ENCODE measurements around the gene FREY1. TPM values are rescaled to one million over a fixed set of nuclear protein-coding genes. Genes with fewer than 3 reads are reported as not detected.

FREY1 gene
- total and polyA plus RNA-seq, 2 donors from 2014 or later = 0.99 to 1.0 TPM

- H3K9ac ChIP-seq (ENCODE audit: low read length in 3 of 3) = no peak overlapping the region
- intact Hi-C loops (cut with DNase I) = no loop called here
- no peak for TF ChIP-seq CTCF (IDR thresholded peaks at IDR 0.05; ENCODE audit: borderline replicate concordance, extremely low read depth, insufficient read depth)
- no peak for DNase-seq
- no peak overlapping the region for H3K27ac ChIP-seq (ENCODE audit: low read depth in 2 of 2, low read length in 2 of 2)
- H3K4me3 ChIP-seq (ENCODE audit: low read length in 3 of 3) = no peak overlapping the region
- H3K36me3 ChIP-seq (ENCODE audit: control insufficient read depth in 2 of 3, insufficient read depth in 3 of 3, low read length in 3 of 3) = peaks cover 0 to 13% (median 10%) of the 10 kb centered on the region in 3 donors
- no peaks in the 10 kb centered on the region for H3K9me3 ChIP-seq (ENCODE audit: control insufficient read depth in 2 of 3, insufficient read depth in 1 of 3, low read length in 3 of 3)
- peaks cover 0 to 6% (median 6%) of the 10 kb centered on the region in 3 donors for H3K4me1 ChIP-seq (ENCODE audit: control insufficient read depth in 2 of 3, insufficient read depth in 2 of 3, low read depth in 1 of 3, low read length in 3 of 3)
- H3K27me3 ChIP-seq (ENCODE audit: control insufficient read depth, insufficient read depth, low read length) = no peaks in the 10 kb centered on the region
- FAIRE-seq = no peak
Measured at GRCh38 chr11:45941285-45941684, 34.2 kb upstream of the FREY1 start.

DNA sequence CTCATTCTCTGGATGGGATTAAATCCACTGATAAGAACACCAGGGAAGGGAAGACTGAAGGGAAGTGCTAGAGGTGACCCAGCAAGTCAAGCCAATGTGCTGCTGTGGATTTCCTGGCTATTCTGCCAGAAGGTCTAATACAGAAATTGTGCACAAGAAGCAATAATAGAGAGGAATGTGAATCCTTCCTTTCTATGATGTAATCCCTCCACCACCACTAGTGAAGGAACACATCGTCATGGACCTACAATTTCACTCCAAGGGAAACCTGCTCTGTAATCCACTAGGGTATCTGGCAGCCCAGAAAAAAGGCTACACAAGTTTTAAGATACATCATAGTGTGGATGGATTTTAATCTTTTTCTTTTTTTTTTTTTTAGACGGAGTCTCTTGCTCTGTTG is 32.8 kb upstream of the FREY1 start:
- FAIRE-seq (no peak), DNase-seq (no peak)
- Histone ChIP-seq H3K9ac (ENCODE audit: low read length in 3 of 3) (no peak overlapping the region), H3K4me3 (ENCODE audit: low read length in 3 of 3) (no peak overlapping the region), H3K9me3 (ENCODE audit: control insufficient read depth in 2 of 3, insufficient read depth in 1 of 3, low read length in 3 of 3) (no peaks in the 10 kb centered on the region), H3K27ac (ENCODE audit: low read depth in 2 of 2, low read length in 2 of 2) (no peak overlapping the region), H3K36me3 (ENCODE audit: control insufficient read depth in 2 of 3, insufficient read depth in 3 of 3, low read length in 3 of 3) (peaks cover under 1 to 22% (median 11%) of the 10 kb centered on the region in 3 donors), H3K4me1 (ENCODE audit: control insufficient read depth in 2 of 3, insufficient read depth in 2 of 3, low read depth in 1 of 3, low read length in 3 of 3) (peaks cover 0 to 11% (median 4%) of the 10 kb centered on the region in 3 donors), H3K27me3 (ENCODE audit: control insufficient read depth, insufficient read depth, low read length) (no peaks in the 10 kb centered on the region)
- intact Hi-C loops (cut with DNase I) = no loop called here
- no peak for TF ChIP-seq CTCF (IDR thresholded peaks at IDR 0.05; ENCODE audit: borderline replicate concordance, extremely low read depth, insufficient read depth)

GRCh38 chr11:45937916-45938315 is 30.8 kb upstream of the FREY1 start:
- Histone ChIP-seq H3K9me3 (ENCODE audit: control insufficient read depth in 2 of 3, insufficient read depth in 1 of 3, low read length in 3 of 3) (no peaks in the 10 kb centered on the region), H3K9ac (ENCODE audit: low read length in 3 of 3) (no peak overlapping the region), H3K4me3 (ENCODE audit: low read length in 3 of 3) (no peak overlapping the region), H3K27me3 (ENCODE audit: control insufficient read depth, insufficient read depth, low read length) (no peaks in the 10 kb centered on the region), H3K4me1 (ENCODE audit: control insufficient read depth in 2 of 3, insufficient read depth in 2 of 3, low read depth in 1 of 3, low read length in 3 of 3) (peaks cover 0 to 16% (median 8%) of the 10 kb centered on the region in 3 donors), H3K27ac (ENCODE audit: low read depth in 2 of 2, low read length in 2 of 2) (no peak overlapping the region), H3K36me3 (ENCODE audit: control insufficient read depth in 2 of 3, insufficient read depth in 3 of 3, low read length in 3 of 3) (peaks cover 3 to 22% (median 10%) of the 10 kb centered on the region in 3 donors)
- FAIRE-seq (no peak), DNase-seq (no peak)
- no peak for TF ChIP-seq CTCF (IDR thresholded peaks at IDR 0.05; ENCODE audit: borderline replicate concordance, extremely low read depth, insufficient read depth)
- intact Hi-C loops (cut with DNase I) = no loop called here

GRCh38 chr11:45936511-45937054 is 29.5 kb upstream of the FREY1 start:
- H3K27me3 ChIP-seq (ENCODE audit: control insufficient read depth, insufficient read depth, low read length) = no peaks in the 10 kb centered on the region
- FAIRE-seq = no peak
- intact Hi-C loops (cut with DNase I) = no loop called here
- H3K9ac ChIP-seq (ENCODE audit: low read length in 3 of 3) = no peak overlapping the region
- no peak overlapping the region for H3K27ac ChIP-seq (ENCODE audit: low read depth in 2 of 2, low read length in 2 of 2)
- no peak for DNase-seq
- H3K4me3 ChIP-seq (ENCODE audit: low read length in 3 of 3) = no peak overlapping the region
- H3K9me3 ChIP-seq (ENCODE audit: control insufficient read depth in 2 of 3, insufficient read depth in 1 of 3, low read length in 3 of 3) = no peaks in the 10 kb centered on the region
- TF ChIP-seq CTCF (IDR thresholded peaks at IDR 0.05; ENCODE audit: borderline replicate concordance, extremely low read depth, insufficient read depth) = no peak
- peaks cover 3 to 22% (median 10%) of the 10 kb centered on the region in 3 donors for H3K36me3 ChIP-seq (ENCODE audit: control insufficient read depth in 2 of 3, insufficient read depth in 3 of 3, low read length in 3 of 3)
- H3K4me1 ChIP-seq (ENCODE audit: control insufficient read depth in 2 of 3, insufficient read depth in 2 of 3, low read depth in 1 of 3, low read length in 3 of 3) = peaks cover 0 to 12% (median 8%) of the 10 kb centered on the region in 3 donors

Data from kidney (tissue), 14 donors.